OCI-LY1 (cell line): ENCODE results near the gene LAPTM5.

Experiments used
- H2AFZ ChIP-seq: fragments of 200-600 bp; sonication (generic), shearing (Covaris generic); 2 replicates; pipeline ENCODE4 v1.6.0; 2014; ENCODE audit warnings: antibody characterized with exemption, mild to moderate bottlenecking, low read length
- H3F3A ChIP-seq: fragments of 200-600 bp; sonication (generic), shearing (Covaris generic); 2 replicates; pipeline ENCODE4 v1.6.0; 2014; ENCODE audit warnings: mild to moderate bottlenecking, antibody characterized with exemption, low read length, moderate library complexity; ENCODE audit not compliant: insufficient read depth
- H3K27ac ChIP-seq: fragments of 200-600 bp; sonication (generic); 2 replicates; pipeline ENCODE4 v1.5.1; 2014; ENCODE audit warnings: low read length, mixed run types, mild to moderate bottlenecking, low read depth; ENCODE audit not compliant: poor library complexity, severe bottlenecking
- H3K27me3 ChIP-seq: fragments of 200-600 bp; sonication (generic); 2 replicates; pipeline ENCODE4 v1.6.0; 2014; ENCODE audit warnings: antibody characterized with exemption, mild to moderate bottlenecking, low read length, moderate library complexity; ENCODE audit not compliant: insufficient read depth
- H3K36me3 ChIP-seq: fragments of 200-600 bp; sonication (generic); 2 replicates; pipeline ENCODE4 v1.6.1; 2014; ENCODE audit warnings: mild to moderate bottlenecking, antibody characterized with exemption, low read length, moderate library complexity, mixed read lengths; ENCODE audit not compliant: insufficient read depth
- H3K4me1 ChIP-seq: fragments of 200-600 bp; sonication (generic); 2 replicates; pipeline ENCODE4 v1.5.1; 2014; ENCODE audit warnings: mild to moderate bottlenecking, low read length, moderate library complexity; ENCODE audit not compliant: insufficient read depth, severe bottlenecking
- H3K4me2 ChIP-seq: fragments of 200-600 bp; sonication (generic), shearing (Covaris generic); 2 replicates; pipeline ENCODE4 v1.6.1; 2014; ENCODE audit warnings: low read length
- H3K4me3 ChIP-seq: fragments of 200-600 bp; sonication (generic); 2 replicates; pipeline ENCODE4 v1.5.1; 2014; ENCODE audit warnings: low read length, low read depth, mild to moderate bottlenecking, mixed read lengths; ENCODE audit not compliant: poor library complexity, severe bottlenecking
- H3K79me2 ChIP-seq: fragments of 200-600 bp; shearing (Covaris generic); 2 replicates; pipeline ENCODE4 v1.6.1; 2016; ENCODE audit warnings: mixed run types, low read length, mixed read lengths; ENCODE audit not compliant: insufficient read depth
- H3K9ac ChIP-seq: fragments of 200-600 bp; sonication (generic), shearing (Covaris generic); 2 replicates; pipeline ENCODE4 v1.6.1; 2014; ENCODE audit warnings: mild to moderate bottlenecking, low read length, mixed read lengths
- H3K9me2 ChIP-seq: fragments of 200-600 bp; sonication (generic), shearing (Covaris generic); 2 replicates; pipeline ENCODE4 v1.6.1; 2014; ENCODE audit warnings: low read depth, mild to moderate bottlenecking, low read length, mixed read lengths
- H3K9me3 ChIP-seq: fragments of 200-600 bp; shearing (Covaris generic); 2 replicates; pipeline ENCODE4 v1.6.1; 2014; ENCODE audit warnings: low read length, mixed read lengths
- H4K20me1 ChIP-seq: fragments of 200-600 bp; sonication (generic), shearing (Covaris generic); 2 replicates; pipeline ENCODE4 v1.6.0; 2016; ENCODE audit warnings: mild to moderate bottlenecking, low read length; ENCODE audit not compliant: insufficient read depth
- EZH2 ChIP-seq: fragments of 200-600 bp; sonication (generic), shearing (Covaris generic); IDR thresholded peaks from 2 replicates; pipeline ENCODE4 v1.8.0; 2017; ENCODE audit warnings: borderline replicate concordance, mixed run types, mild to moderate bottlenecking, antibody characterized with exemption, low read length, moderate library complexity, mixed read lengths
- TF ChIP-seq, protein P1 (sequence below): fragments of 200-600 bp; sonication (generic), shearing (Covaris generic); IDR thresholded peaks from 2 replicates; pipeline ENCODE4 v1.5.1; 2017; ENCODE audit warnings: mild to moderate bottlenecking, antibody characterized with exemption, low read length, moderate library complexity, mixed read lengths

The LAPTM5 gene

DNA sequence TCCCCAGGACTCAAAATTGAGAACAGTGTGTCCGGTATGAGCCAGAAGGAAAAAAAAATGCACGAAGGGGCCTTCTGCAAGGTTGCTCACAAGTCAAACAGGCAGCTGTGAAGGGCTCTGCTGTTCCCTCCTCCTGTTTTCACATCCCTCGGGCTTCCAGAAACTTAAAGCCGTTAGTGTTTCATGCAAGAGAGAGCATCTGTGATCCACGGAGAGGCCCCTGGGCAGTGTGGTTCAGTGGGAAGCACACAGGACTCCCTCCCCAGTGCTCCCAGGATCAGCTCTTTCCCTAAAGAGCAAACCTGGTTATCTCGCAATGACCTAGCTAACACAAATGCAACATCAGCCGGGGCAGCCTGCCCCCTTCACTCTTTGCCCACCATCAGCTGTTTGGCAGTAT lies 31.3 kb downstream of the LAPTM5 start:
- no peaks in the 10 kb centered on the region for H3K9me3 ChIP-seq
- H4K20me1 ChIP-seq, result no peaks in the 10 kb centered on the region
- H2AFZ ChIP-seq, result no peak overlapping the region
- H3K4me3 ChIP-seq, result no peak overlapping the region
- H3K27me3 ChIP-seq, result no peaks in the 10 kb centered on the region; the same call in 1 of the 2 replicates
- H3K79me2 ChIP-seq, result no peaks in the 10 kb centered on the region
- no peaks in the 10 kb centered on the region for H3K36me3 ChIP-seq
- H3F3A ChIP-seq, result no peaks in the 10 kb centered on the region
- no peak overlapping the region for H3K9ac ChIP-seq
- H3K4me1 ChIP-seq, result peaks cover 11% of the 10 kb centered on the region
- no peak for TF ChIP-seq EZH2
- TF ChIP-seq, protein P1, sequence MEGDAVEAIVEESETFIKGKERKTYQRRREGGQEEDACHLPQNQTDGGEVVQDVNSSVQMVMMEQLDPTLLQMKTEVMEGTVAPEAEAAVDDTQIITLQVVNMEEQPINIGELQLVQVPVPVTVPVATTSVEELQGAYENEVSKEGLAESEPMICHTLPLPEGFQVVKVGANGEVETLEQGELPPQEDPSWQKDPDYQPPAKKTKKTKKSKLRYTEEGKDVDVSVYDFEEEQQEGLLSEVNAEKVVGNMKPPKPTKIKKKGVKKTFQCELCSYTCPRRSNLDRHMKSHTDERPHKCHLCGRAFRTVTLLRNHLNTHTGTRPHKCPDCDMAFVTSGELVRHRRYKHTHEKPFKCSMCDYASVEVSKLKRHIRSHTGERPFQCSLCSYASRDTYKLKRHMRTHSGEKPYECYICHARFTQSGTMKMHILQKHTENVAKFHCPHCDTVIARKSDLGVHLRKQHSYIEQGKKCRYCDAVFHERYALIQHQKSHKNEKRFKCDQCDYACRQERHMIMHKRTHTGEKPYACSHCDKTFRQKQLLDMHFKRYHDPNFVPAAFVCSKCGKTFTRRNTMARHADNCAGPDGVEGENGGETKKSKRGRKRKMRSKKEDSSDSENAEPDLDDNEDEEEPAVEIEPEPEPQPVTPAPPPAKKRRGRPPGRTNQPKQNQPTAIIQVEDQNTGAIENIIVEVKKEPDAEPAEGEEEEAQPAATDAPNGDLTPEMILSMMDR, result no peak
- H3K27ac ChIP-seq, result no peak overlapping the region
- no peaks in the 10 kb centered on the region for H3K9me2 ChIP-seq
- no peak overlapping the region for H3K4me2 ChIP-seq

DNA sequence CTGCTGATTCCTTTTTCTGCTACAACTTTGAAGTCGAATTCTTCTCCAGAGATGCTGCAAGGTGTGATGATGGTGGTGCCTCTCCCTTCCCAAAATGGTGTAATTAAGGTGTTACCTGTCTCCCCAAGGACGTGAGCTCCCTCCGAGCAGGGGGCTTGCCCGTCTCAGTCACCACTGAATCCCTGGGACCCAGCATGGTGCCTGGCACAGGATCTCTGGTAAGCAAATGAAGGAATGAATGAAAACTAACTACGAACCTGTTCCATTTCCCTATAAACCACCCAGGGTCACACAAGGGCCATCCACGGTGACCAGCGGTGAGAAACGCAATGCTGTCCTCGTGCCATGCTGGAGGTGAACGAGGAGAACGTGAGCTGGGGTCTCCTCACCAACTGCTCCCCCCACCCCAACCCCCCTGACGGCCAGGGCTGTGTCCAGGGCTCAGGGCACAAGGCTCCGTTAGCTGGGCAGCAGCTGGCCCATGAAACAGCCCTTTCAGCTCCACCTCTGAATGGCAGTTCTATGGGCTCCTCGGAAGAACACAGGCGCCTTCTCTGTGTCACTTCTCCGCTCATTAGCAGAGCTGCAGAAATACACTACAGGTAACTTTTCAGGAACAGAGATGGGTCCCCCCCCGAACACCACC lies 32.0 kb downstream of the LAPTM5 start:
- no peak overlapping the region for H3K9ac ChIP-seq
- no peaks in the 10 kb centered on the region for H3F3A ChIP-seq
- no peaks in the 10 kb centered on the region for H3K36me3 ChIP-seq
- peaks cover 8% of the 10 kb centered on the region for H3K4me1 ChIP-seq
- H3K27ac ChIP-seq, result no peak overlapping the region
- no peaks in the 10 kb centered on the region; the same call in 1 of the 2 replicates for H3K27me3 ChIP-seq
- H3K79me2 ChIP-seq, result no peaks in the 10 kb centered on the region
- no peaks in the 10 kb centered on the region for H3K9me3 ChIP-seq
- no peak overlapping the region for H3K4me2 ChIP-seq
- no peak overlapping the region for H3K4me3 ChIP-seq
- H4K20me1 ChIP-seq, result no peaks in the 10 kb centered on the region
- TF ChIP-seq, protein P1, result no peak
- TF ChIP-seq EZH2, result no peak
- H3K9me2 ChIP-seq, result no peaks in the 10 kb centered on the region
- H2AFZ ChIP-seq, result no peak overlapping the region

DNA sequence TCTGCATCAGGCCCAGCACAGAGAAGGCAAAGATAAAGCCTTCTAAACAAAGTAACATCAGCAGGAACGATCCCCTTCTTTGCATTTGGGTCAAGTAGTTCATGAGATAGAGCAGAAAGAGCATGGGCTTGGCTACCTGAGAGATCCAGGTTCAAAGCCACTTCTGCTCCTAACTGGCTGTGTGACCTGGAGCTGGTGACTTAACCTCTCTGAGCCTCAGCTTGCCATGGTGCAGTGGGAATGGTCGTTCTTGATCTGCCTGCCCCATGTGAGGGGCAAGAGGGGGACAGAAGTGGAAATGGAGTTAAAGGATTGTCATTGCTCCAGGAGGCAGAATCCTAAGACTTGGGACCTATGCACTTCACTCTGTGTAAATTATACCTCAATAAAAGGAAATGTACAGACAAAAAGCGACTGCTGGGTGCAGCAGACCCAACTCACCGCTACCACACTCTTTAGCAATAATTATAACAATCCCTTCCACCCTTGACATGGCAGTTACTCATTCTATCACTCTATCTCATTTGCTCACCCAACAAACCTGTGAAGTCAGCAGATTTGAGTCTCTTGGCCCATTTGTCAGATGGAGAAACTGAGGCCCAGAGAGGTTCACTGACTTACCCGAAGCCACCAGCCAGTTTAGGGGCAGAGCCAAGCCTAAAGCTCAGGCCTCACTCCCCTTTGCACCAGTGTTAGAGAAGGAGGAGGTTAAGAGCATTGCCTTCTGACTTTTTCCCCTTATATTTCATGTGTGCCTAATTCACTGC lies 32.7 kb downstream of the LAPTM5 start:
- Histone ChIP-seq H3K9me3 (no peaks in the 10 kb centered on the region), H3K9ac (no peak overlapping the region), H3K27ac (no peak overlapping the region), H3K9me2 (no peaks in the 10 kb centered on the region), H3K4me3 (no peak overlapping the region), H4K20me1 (no peaks in the 10 kb centered on the region), H3K79me2 (no peaks in the 10 kb centered on the region), H3K4me2 (no peak overlapping the region), H2AFZ (no peak overlapping the region), H3F3A (no peaks in the 10 kb centered on the region), H3K36me3 (no peaks in the 10 kb centered on the region), H3K27me3 (no peaks in the 10 kb centered on the region; the same call in 1 of the 2 replicates), H3K4me1 (peaks cover under 1% of the 10 kb centered on the region)
- TF ChIP-seq, protein P1, result no peak
- no peak for TF ChIP-seq EZH2
